GM23338 (cell line): ENCODE data around the gene TMEM178B. TPM values are rescaled to one million over a fixed set of nuclear protein-coding genes. Genes with fewer than 3 reads are reported as not detected.

Source experiments
- ATAC-seq: fragments of 200-7000 bp; cut with Tn5 transposase; 3 replicates; pipeline ENCODE4 v1.9.1; 2020
- DNase-seq: peaks from one replicate; pipeline ENCODE4 v3.0.0-alpha.2; 2015; ENCODE audit warnings: low spot score
- H2AFZ ChIP-seq: fragments of 200-600 bp; sonication (generic); 2 replicates; pipeline ENCODE4 v1.8.0; 2016; ENCODE audit warnings: antibody characterized with exemption, mild to moderate bottlenecking, moderate library complexity
- H3F3A ChIP-seq: fragments of 200-600 bp; sonication (generic); replicated peaks from 2 replicates; pipeline ENCODE4 v1.8.0; 2017; ENCODE audit warnings: antibody characterized with exemption, mixed run types, low read depth
- H3K27ac ChIP-seq: fragments of 200-600 bp; sonication (generic); 2 replicates; pipeline ENCODE4 v1.6.1; 2016; ENCODE audit warnings: low read depth
- H3K27me3 ChIP-seq: fragments of 200-600 bp; sonication (generic); 2 replicates; pipeline ENCODE4 v1.8.0; 2016; ENCODE audit warnings: mild to moderate bottlenecking, mixed run types, moderate library complexity; ENCODE audit not compliant: insufficient read depth
- H3K36me3 ChIP-seq: fragments of 200-600 bp; sonication (generic); 2 replicates; pipeline ENCODE4 v1.8.0; 2016; ENCODE audit warnings: mild to moderate bottlenecking; ENCODE audit not compliant: insufficient read depth
- H3K4me1 ChIP-seq: fragments of 200-600 bp; sonication (generic); 2 replicates; pipeline ENCODE4 v1.8.0; 2016; ENCODE audit warnings: mild to moderate bottlenecking, moderate library complexity; ENCODE audit not compliant: insufficient read depth
- H3K4me2 ChIP-seq: fragments of 200-600 bp; sonication (generic); 2 replicates; pipeline ENCODE4 v1.7.1; 2017; ENCODE audit warnings: mixed run types
- H3K4me3 ChIP-seq: fragments of 200-600 bp; sonication (generic); 2 replicates; pipeline ENCODE4 v1.6.1; 2016; ENCODE audit warnings: mixed run types
- H3K79me2 ChIP-seq: fragments of 200-600 bp; sonication (generic); replicated peaks from 2 replicates; pipeline ENCODE4 v1.8.0; 2017; ENCODE audit warnings: mild to moderate bottlenecking; ENCODE audit not compliant: insufficient read depth
- H3K9me2 ChIP-seq: fragments of 200-600 bp; sonication (generic); 2 replicates; pipeline ENCODE4 v1.8.0; 2017; ENCODE audit not compliant: insufficient read depth
- H4K20me1 ChIP-seq: fragments of 200-600 bp; sonication (generic); replicated peaks from 2 replicates; pipeline ENCODE4 v1.8.0; 2017; ENCODE audit warnings: mild to moderate bottlenecking; ENCODE audit not compliant: insufficient read depth
- H3K27ac Mint-ChIP-seq: 2 replicates; pipeline ENCODE4 v1.8.0; 2020; ENCODE audit warnings: inconsistent platforms, mild to moderate bottlenecking, moderate library complexity, mixed read lengths
- H3K27me3 Mint-ChIP-seq: 3 replicates; pipeline ENCODE4 v1.8.0; 2022; ENCODE audit warnings: low read depth, mild to moderate bottlenecking, moderate library complexity, mixed read lengths, inconsistent platforms; ENCODE audit not compliant: insufficient read depth, poor library complexity
- H3K36me3 Mint-ChIP-seq: 3 replicates; pipeline ENCODE4 v1.8.0; 2021; ENCODE audit warnings: low read depth, mild to moderate bottlenecking, inconsistent platforms, moderate library complexity, mixed read lengths
- H3K4me1 Mint-ChIP-seq: 3 replicates; pipeline ENCODE4 v1.8.0; 2020; ENCODE audit warnings: mild to moderate bottlenecking, inconsistent platforms, mixed read lengths
- H3K4me3 Mint-ChIP-seq: 3 replicates; pipeline ENCODE4 v1.8.0; 2021; ENCODE audit warnings: moderate library complexity, mild to moderate bottlenecking, inconsistent platforms, mixed read lengths
- H3K9me3 Mint-ChIP-seq: 3 replicates; pipeline ENCODE4 v1.8.0; 2020; ENCODE audit warnings: moderate library complexity, mild to moderate bottlenecking, inconsistent platforms, mixed read lengths
- ETS1 ChIP-seq: IDR thresholded peaks from 2 replicates; pipeline ENCODE4 v1.6.1; 2016; ENCODE audit warnings: antibody characterized with exemption
- EZH2 ChIP-seq: fragments of 200-600 bp; sonication (generic); IDR thresholded peaks from one replicate; pipeline ENCODE4 v1.8.0; 2017; ENCODE audit warnings: antibody characterized with exemption, mild to moderate bottlenecking, low read depth; ENCODE audit not compliant: unreplicated experiment
- JUNB ChIP-seq: IDR thresholded peaks from one replicate; pipeline ENCODE4 v1.6.1; 2016; ENCODE audit warnings: antibody characterized with exemption; ENCODE audit not compliant: unreplicated experiment
- ZNF114 ChIP-seq: fragments of 250-450 bp; sonication (Bioruptor Pico); IDR thresholded peaks from 2 replicates; pipeline ENCODE4 v1.5.0; 2020; ENCODE audit warnings: mild to moderate bottlenecking, moderate library complexity
- ZNF331 ChIP-seq: fragments of 250-450 bp; sonication (Bioruptor Pico); IDR thresholded peaks from 2 replicates; pipeline ENCODE4 v1.5.0; 2020; ENCODE audit warnings: low read depth, mild to moderate bottlenecking, moderate library complexity
- ZNF462 ChIP-seq: fragments of 250-450 bp; sonication (Bioruptor Pico); IDR thresholded peaks from 2 replicates; pipeline ENCODE4 v1.5.0; 2020; ENCODE audit warnings: mild to moderate bottlenecking, moderate library complexity
- polyA plus RNA-seq: library from polyadenylated mRNA; unstranded; fragments of >200 nt; fragmentation: Nextera tagmentation; extraction: Ambion mirVana; gene quantifications from 2 replicates; pipeline ENCODE4 v1.2.1, GENCODE V29; 2016
- total RNA-seq: library from RNA; depleted of rRNA; stranded (reverse); fragments of >200 nt; shearing (Covaris generic); gene quantifications from 2 replicates; pipeline ENCODE4 v1.2.3, GENCODE V29; 2014

Gene TMEM178B
- total and polyA plus RNA-seq, 2 experiments from 2014 or later, result 4.9 to 15.6 TPM

GRCh38 chr7:141043616-141044015, 30.2 kb upstream of the TMEM178B start (continued):
- TF ChIP-seq ZNF462 (CRISPR knock-in tag) (no peak), ETS1 (no peak), JUNB (no peak), EZH2 (no peak), ZNF114 (CRISPR knock-in tag) (no peak)

DNA sequence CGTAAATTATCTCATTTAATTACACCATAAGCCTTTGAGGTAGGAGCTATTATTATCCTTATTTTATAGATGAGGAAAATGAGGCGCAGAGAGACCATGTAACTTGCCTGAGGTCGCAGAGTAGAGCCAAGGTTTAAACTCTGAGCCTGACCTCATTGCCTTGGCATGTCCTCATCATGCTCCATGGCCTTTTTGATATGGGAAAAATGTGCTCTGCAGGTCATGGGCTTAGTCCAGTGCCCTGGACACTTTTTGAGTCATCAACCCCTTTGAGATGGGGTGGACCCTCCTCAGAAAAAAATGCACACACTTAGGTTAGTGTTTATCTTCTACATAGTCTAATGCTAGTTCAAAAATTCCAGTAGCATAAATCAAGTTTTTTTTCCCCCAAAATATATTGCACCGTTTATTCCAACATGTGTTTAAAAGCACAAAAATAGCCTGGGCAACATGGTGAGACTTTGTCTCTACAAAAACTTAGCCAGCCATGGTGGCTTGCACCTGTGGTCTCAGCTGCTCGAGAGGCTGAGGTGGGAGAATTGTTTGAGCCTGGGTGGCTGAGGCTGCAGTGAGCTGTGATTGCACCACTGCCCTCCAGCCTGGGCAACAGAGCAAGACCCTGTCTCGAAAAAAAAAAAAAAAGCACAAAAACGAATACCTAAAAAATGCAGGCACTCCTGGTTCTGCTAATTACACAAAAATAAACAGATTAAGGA, 28.6 kb upstream of the TMEM178B start:
- Histone ChIP-seq H3K4me2 (no peak overlapping the region), H3K27me3 (no peaks in the 10 kb centered on the region), H3F3A (no peaks in the 10 kb centered on the region), H3K9me2 (no peaks in the 10 kb centered on the region), H3K4me1 (no peaks in the 10 kb centered on the region), H3K27ac (no peak overlapping the region), H4K20me1 (no peaks in the 10 kb centered on the region), H2AFZ (no peak overlapping the region), H3K36me3 (no peaks in the 10 kb centered on the region), H3K4me3 (no peak overlapping the region), H3K79me2 (no peaks in the 10 kb centered on the region)
- Mint-ChIP-seq H3K36me3 (no peaks in the 10 kb centered on the region), H3K4me3 (no peak overlapping the region), H3K27ac (no peak overlapping the region), H3K4me1 (no peaks in the 10 kb centered on the region), H3K27me3 (peaks cover 3% of the 10 kb centered on the region), H3K9me3 (no peaks in the 10 kb centered on the region; the same call in 2 of the 3 replicates)
- ATAC-seq (no peak), DNase-seq (no peak)
- TF ChIP-seq ZNF331 (CRISPR knock-in tag) (no peak), ZNF462 (CRISPR knock-in tag) (no peak)
